ENCODE data around the gene SEMA3E.

The SEMA3E gene

GRCh38 chr7:83337050-83337449, 311.9 kb downstream of the SEMA3E start:
- no peak for DNase-seq

- no peak for DNase-seq
These were observed 322.7 kb downstream of the SEMA3E start for GRCh38 chr7:83326223-83326622.

GRCh38 chr7:83325083-83325482, 323.9 kb downstream of the SEMA3E start:
- DNase-seq, result no peak

DNA sequence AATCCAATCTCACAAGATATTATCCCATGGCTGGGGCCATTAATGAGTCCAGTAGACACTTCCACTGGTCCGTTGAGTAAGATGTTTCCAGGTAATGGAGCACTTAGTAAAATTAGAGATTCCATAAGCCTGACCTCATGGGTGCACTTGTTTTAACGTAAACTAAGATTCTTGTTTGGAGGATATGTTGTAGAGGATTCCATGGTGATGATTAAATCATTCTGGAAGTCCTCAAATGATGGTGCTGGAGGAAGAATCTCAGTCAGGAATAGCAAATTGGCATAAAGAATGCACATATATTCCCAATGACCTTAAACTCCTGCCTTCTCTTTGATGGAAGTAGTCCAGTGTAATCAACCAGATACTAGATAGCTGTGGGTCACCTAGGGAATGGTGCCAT, 324.3 kb downstream of the SEMA3E start:
- no peak for DNase-seq

DNA sequence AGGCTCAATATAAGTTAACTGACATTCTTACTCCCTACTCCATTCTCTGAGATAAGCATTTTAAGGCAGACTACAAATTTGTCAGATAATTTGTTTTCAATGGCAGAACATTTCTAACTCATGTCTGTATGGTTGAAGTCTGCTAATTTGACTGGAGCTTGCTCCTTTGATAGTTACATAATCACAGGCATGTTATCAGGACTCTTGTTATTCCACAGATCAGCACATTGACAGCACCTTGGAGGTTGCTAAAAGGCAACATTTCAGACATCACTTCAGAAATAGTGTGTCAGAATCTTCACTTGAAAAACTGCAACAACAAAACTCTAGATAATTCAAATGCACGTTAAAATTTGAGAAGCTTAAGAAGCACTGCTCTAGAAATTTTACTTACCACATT, 327.9 kb downstream of the SEMA3E start:
- no peak for DNase-seq

DNA sequence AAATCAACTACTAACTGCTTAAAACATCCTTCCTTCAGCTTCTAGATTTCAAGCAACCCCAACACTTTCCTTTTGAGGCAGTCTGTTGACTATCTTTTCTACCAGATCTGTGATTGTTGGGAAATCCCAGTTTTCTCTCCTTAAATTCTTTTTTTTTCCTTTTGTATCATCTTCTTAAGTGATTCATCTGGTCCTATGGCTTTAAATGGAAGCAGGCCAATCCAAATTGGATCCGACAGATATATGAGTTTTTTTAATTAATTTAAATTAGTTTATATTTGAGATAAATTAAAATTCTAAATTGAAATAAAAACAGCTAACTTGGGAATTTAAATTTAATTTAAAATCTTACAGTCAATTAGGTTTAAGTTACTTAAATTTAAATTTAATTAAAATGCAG, 335.0 kb downstream of the SEMA3E start:
- DNase-seq, result no peak

Data from effector CD8-positive, alpha-beta T cell (primary cell).